Neural progenitor cell (in vitro differentiated cells): Measurements from ENCODE around the gene RAN.

Experiments
- EZH2 ChIP-seq: fragments of 200-600 bp; sonication (generic); IDR thresholded peaks from 2 replicates; pipeline ENCODE4 v1.6.1; 2017; ENCODE audit warnings: antibody characterized with exemption, mild to moderate bottlenecking, moderate library complexity
- EZH2phosphoT487 ChIP-seq: fragments of 200-600 bp; sonication (generic); IDR thresholded peaks from 2 replicates; pipeline ENCODE4 v1.6.1; 2017; ENCODE audit warnings: antibody characterized with exemption
- TF ChIP-seq, protein P1 (sequence below): fragments of 200-600 bp; sonication (generic); IDR thresholded peaks from 2 replicates; pipeline ENCODE4 v1.5.1; 2017; ENCODE audit warnings: antibody characterized with exemption, mild to moderate bottlenecking

DNA sequence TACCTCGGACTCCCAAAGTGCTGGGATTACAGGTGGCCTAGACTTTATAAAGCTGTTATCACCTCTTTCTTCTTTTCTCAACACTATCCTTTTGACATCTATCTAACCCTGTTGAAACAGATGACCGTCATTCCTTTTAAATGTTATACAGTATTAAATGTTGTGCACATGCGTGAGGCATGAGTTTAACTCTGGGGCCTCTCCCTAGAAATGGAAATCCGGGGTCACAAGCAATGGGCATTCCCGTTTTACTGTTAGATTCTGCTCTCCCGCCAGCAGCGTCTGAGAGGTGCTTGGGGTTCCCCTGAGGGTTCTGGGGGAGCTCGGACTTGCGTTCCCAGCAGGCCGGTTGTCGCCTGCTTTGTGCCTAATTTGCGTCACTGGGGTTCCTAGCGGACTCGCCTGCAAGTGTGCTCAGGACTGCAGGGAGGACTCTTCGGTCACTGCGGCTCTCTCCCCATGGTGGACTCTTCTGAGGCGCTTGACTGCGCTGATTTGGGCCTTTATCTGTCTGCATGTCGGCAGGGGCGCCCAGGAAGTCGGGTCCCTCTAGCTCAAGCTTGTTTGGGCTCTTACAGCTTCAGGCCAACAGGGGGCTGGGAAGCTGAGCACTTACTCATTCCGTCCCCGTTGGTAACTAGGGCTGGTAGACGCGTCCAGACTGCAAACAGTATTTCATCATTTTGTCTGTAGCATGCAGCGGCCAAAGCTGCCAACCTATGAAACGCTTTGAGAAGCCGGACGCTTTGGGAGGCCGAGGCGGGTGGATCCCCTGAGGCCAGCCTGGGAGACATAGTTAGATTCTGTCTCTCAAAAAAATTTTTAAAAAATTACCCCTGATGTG lies 1.2 kb upstream of the RAN start:
- TF ChIP-seq, protein P1, sequence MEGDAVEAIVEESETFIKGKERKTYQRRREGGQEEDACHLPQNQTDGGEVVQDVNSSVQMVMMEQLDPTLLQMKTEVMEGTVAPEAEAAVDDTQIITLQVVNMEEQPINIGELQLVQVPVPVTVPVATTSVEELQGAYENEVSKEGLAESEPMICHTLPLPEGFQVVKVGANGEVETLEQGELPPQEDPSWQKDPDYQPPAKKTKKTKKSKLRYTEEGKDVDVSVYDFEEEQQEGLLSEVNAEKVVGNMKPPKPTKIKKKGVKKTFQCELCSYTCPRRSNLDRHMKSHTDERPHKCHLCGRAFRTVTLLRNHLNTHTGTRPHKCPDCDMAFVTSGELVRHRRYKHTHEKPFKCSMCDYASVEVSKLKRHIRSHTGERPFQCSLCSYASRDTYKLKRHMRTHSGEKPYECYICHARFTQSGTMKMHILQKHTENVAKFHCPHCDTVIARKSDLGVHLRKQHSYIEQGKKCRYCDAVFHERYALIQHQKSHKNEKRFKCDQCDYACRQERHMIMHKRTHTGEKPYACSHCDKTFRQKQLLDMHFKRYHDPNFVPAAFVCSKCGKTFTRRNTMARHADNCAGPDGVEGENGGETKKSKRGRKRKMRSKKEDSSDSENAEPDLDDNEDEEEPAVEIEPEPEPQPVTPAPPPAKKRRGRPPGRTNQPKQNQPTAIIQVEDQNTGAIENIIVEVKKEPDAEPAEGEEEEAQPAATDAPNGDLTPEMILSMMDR: peak; percentile 59
- TF ChIP-seq EZH2 (no peak), EZH2phosphoT487 (no peak)
